GM19372 (cell line): ENCODE measurements around the gene RALGDS.
"Not testable (repeated sequence)": the region's sequence is repeated elsewhere in the genome, so short reads cannot be mapped to it uniquely, and the experiment has no call there.

Source experiments
- ATAC-seq: cut with Tn5 transposase; IDR thresholded peaks from one replicate; pipeline ENCODE4 v1.9.1; 2021; ENCODE audit warnings: mild to moderate bottlenecking, low read depth, moderate library complexity; ENCODE audit not compliant: unreplicated experiment

RALGDS gene

GRCh38 chr9:133072210-133072609 is 48.8 kb downstream of the RALGDS start:
- not testable (repeated sequence) for ATAC-seq

- ATAC-seq: no peak
Measured at GRCh38 chr9:133071484-133072150, 49.4 kb downstream of the RALGDS start.

GRCh38 chr9:133070985-133071384 is 50.1 kb downstream of the RALGDS start:
- ATAC-seq: not testable (repeated sequence)

- ATAC-seq: not testable (repeated sequence)
Measured at GRCh38 chr9:133070500-133070961, 50.5 kb downstream of the RALGDS start.

GRCh38 chr9:133068431-133068830 is 52.6 kb downstream of the RALGDS start:
- ATAC-seq: not testable (repeated sequence)

GRCh38 chr9:133067813-133068212 is 53.2 kb downstream of the RALGDS start:
- no peak for ATAC-seq

- no peak for ATAC-seq
Measured at GRCh38 chr9:133067006-133067405, 54.0 kb downstream of the RALGDS start.

GRCh38 chr9:133066181-133066983 is 54.7 kb downstream of the RALGDS start:
- ATAC-seq: no peak

- no peak for ATAC-seq
Measured at GRCh38 chr9:133065070-133065388, 56.0 kb downstream of the RALGDS start.

GRCh38 chr9:133064241-133065069 is 56.6 kb downstream of the RALGDS start:
- ATAC-seq: no peak

GRCh38 chr9:133063500-133064231 is 57.4 kb downstream of the RALGDS start:
- ATAC-seq: no peak

GRCh38 chr9:133063159-133063499 is 57.9 kb downstream of the RALGDS start:
- ATAC-seq: no peak

GRCh38 chr9:133062569-133062968 is 58.5 kb downstream of the RALGDS start:
- not testable (repeated sequence) for ATAC-seq

GRCh38 chr9:133061764-133062145 is 59.3 kb downstream of the RALGDS start, which contains the start of gene CEL:
Gene CEL, plus strand, starts transcription at chr9:133061981. Its CDS starts 22 bp downstream, at chr9:133062003.
- ATAC-seq: not testable (repeated sequence)

GRCh38 chr9:133061019-133061763 is 59.8 kb downstream of the RALGDS start:
- not testable (repeated sequence) for ATAC-seq

GRCh38 chr9:133060417-133060841 is 60.6 kb downstream of the RALGDS start:
- ATAC-seq: no peak

GRCh38 chr9:133059623-133060022 is 61.4 kb downstream of the RALGDS start:
- no peak for ATAC-seq

GRCh38 chr9:133058550-133059320 is 62.3 kb downstream of the RALGDS start:
- ATAC-seq: no peak

- ATAC-seq: no peak
Measured at GRCh38 chr9:133058071-133058470, 63.0 kb downstream of the RALGDS start.
